ENCODE data around the gene NKAIN2. TPM values are rescaled to one million over a fixed set of nuclear protein-coding genes. Genes with fewer than 3 reads are reported as not detected.

NKAIN2 gene
- total RNA-seq, 3 donors from 2014 or later = 0.48 to 1.8 TPM; not detected in 1

DNA sequence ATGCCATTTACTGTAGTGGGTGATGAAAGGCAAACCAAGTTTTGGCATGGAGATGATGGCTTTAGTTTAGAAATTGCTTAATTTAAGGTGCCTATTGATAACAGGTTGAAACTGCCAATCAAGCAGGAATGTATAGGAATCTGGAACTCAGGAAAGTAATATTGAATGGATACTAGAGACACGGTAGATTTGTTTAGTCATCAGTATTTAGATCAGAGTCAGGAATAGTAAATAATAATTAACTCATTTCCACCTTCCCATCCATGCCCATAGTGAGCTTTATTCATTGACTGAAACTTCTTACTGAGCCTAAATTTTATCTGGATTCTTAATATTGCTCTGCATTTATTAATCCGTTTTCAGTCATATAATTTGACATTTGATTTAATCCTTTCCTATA is 500.3 kb downstream of the NKAIN2 start:
- intact Hi-C loops (cut with DNase I; ENCODE audit: low total_unique reads) = no loop called here
- Histone ChIP-seq H3K4me1 (no peaks in the 10 kb centered on the region), H3K27me3 (no peaks in the 10 kb centered on the region), H3K36me3 (no peaks in the 10 kb centered on the region), H3K4me3 (no peak overlapping the region), H3K9me3 (no peaks in the 10 kb centered on the region), H3K27ac (no peak overlapping the region)
- no peak for TF ChIP-seq POLR2AphosphoS5 (IDR thresholded peaks at IDR 0.05)
- no peak for TF ChIP-seq CTCF (IDR thresholded peaks at IDR 0.05)
- no peak for TF ChIP-seq POLR2A (IDR thresholded peaks at IDR 0.05)
- no peak for DNase-seq (ENCODE audit: low spot score in 2 of 2)

GRCh38 chr6:124310139-124310538 is 506.5 kb downstream of the NKAIN2 start:
- no peaks in the 10 kb centered on the region for H3K27me3 ChIP-seq
- no peaks in the 10 kb centered on the region for H3K36me3 ChIP-seq
- H3K4me1 ChIP-seq = no peaks in the 10 kb centered on the region
- H3K4me3 ChIP-seq = no peak overlapping the region
- no peak for DNase-seq (ENCODE audit: low spot score in 2 of 2)
- intact Hi-C loops (cut with DNase I; ENCODE audit: low total_unique reads) = no loop called here
- H3K27ac ChIP-seq = no peak overlapping the region
- TF ChIP-seq POLR2AphosphoS5 (IDR thresholded peaks at IDR 0.05) = no peak
- TF ChIP-seq CTCF (IDR thresholded peaks at IDR 0.05) = no peak
- TF ChIP-seq POLR2A (IDR thresholded peaks at IDR 0.05) = no peak
- H3K9me3 ChIP-seq = no peaks in the 10 kb centered on the region

- Histone ChIP-seq H3K36me3 (no peaks in the 10 kb centered on the region), H3K27ac (no peak overlapping the region), H3K4me1 (no peaks in the 10 kb centered on the region), H3K27me3 (no peaks in the 10 kb centered on the region), H3K9me3 (no peaks in the 10 kb centered on the region), H3K4me3 (no peak overlapping the region)
- TF ChIP-seq CTCF (IDR thresholded peaks at IDR 0.05) = no peak
- no peak for TF ChIP-seq POLR2AphosphoS5 (IDR thresholded peaks at IDR 0.05)
- intact Hi-C loops (cut with DNase I; ENCODE audit: low total_unique reads) = no loop called here
- DNase-seq (ENCODE audit: low spot score in 2 of 2) = no peak
Measured at GRCh38 chr6:124319410-124319809, 515.7 kb downstream of the NKAIN2 start.

DNA sequence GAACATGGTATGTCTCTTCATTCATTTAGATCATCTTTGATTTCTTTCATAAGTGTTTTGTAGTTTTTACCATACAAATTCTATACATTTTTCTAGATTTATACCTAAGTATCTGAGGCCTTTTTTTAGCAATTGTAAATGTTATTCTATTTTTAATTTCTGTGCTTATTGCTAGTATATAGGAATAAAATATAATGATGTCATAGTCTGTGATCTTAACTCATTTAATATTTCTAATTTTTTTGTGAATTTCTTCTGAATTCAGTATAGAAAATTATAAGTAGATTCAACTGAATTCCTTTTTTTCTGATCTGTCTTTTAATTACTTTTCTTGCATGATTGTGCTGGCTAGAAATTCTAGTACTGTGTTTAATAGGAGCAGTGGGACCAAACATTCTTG is 520.6 kb downstream of the NKAIN2 start:
- no peak for DNase-seq (ENCODE audit: low spot score in 2 of 2)
- Histone ChIP-seq H3K27me3 (no peaks in the 10 kb centered on the region), H3K4me3 (no peak overlapping the region), H3K27ac (no peak overlapping the region), H3K36me3 (peaks cover 4% of the 10 kb centered on the region), H3K9me3 (no peaks in the 10 kb centered on the region), H3K4me1 (no peaks in the 10 kb centered on the region)
- intact Hi-C loops (cut with DNase I; ENCODE audit: low total_unique reads) = no loop called here
- TF ChIP-seq POLR2A (IDR thresholded peaks at IDR 0.05) (no peak), POLR2AphosphoS5 (IDR thresholded peaks at IDR 0.05) (no peak), CTCF (IDR thresholded peaks at IDR 0.05) (no peak)

GRCh38 chr6:124330197-124330596 is 526.5 kb downstream of the NKAIN2 start:
- no peak for DNase-seq (ENCODE audit: low spot score in 2 of 2)
- TF ChIP-seq POLR2A (IDR thresholded peaks at IDR 0.05) (no peak), POLR2AphosphoS5 (IDR thresholded peaks at IDR 0.05) (no peak)
- peaks cover 4% of the 10 kb centered on the region for H3K36me3 ChIP-seq

DNA sequence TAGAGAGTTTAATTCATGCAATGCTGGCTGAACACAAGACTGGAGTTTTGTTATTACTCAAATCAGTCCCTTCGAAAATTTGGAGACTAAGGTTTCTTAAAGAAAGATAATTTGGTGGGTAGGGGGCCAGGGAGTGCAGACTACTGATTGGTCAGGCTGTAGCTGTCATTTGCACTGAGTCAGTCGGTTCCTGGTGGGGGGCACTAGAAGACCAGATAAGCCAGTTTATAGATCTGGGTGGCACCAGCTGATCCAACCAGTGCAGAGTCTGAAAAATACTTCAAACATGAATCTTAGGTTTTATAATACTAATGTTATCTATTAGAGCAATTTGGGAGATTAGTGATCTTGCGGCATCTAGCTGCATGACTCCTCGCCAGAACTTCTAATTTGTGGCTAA is 530.7 kb downstream of the NKAIN2 start:
- Histone ChIP-seq H3K4me3 (no peak overlapping the region), H3K36me3 (no peaks in the 10 kb centered on the region), H3K27me3 (no peaks in the 10 kb centered on the region), H3K4me1 (no peaks in the 10 kb centered on the region), H3K9me3 (no peaks in the 10 kb centered on the region), H3K27ac (no peak overlapping the region)
- intact Hi-C loops (cut with DNase I; ENCODE audit: low total_unique reads) = loop anchor here (10.0 kb wide), 1 partner anchor 380 kb away; no protein-coding TSS in a partner anchor
- TF ChIP-seq CTCF (IDR thresholded peaks at IDR 0.05) (no peak), POLR2AphosphoS5 (IDR thresholded peaks at IDR 0.05) (no peak), POLR2A (IDR thresholded peaks at IDR 0.05) (no peak)
- DNase-seq (ENCODE audit: low spot score in 2 of 2) = no peak

More at GRCh38 chr6:124330197-124330596, 526.5 kb downstream of the NKAIN2 start:
- no peaks in the 10 kb centered on the region for H3K4me1 ChIP-seq
- no peaks in the 10 kb centered on the region for H3K9me3 ChIP-seq
- H3K27me3 ChIP-seq = no peaks in the 10 kb centered on the region
- intact Hi-C loops (cut with DNase I; ENCODE audit: low total_unique reads) = loop anchor here (10.0 kb wide), 1 partner anchor 385 kb away; no protein-coding TSS in a partner anchor
- no peak overlapping the region for H3K27ac ChIP-seq
- no peak overlapping the region for H3K4me3 ChIP-seq

All from breast epithelium (tissue), 4 donors.